WERI-Rb-1 (cell line): ENCODE measurements around the gene MOB3C.

Source experiments
- DNase-seq: peaks from one replicate; pipeline ENCODE4 v3.0.0-alpha.2; 2020
- H3K27ac ChIP-seq: fragments of 250-450 bp; sonication (Bioruptor Pico); 2 replicates; pipeline ENCODE4 v1.5.1; 2020; ENCODE audit warnings: mild to moderate bottlenecking, moderate library complexity
- H3K27me3 ChIP-seq: fragments of 250-450 bp; sonication (Bioruptor Pico); 2 replicates; pipeline ENCODE4 v1.5.1; 2021; ENCODE audit warnings: mild to moderate bottlenecking, low read depth, moderate library complexity; ENCODE audit not compliant: insufficient read depth, severe bottlenecking
- H3K36me3 ChIP-seq: fragments of 250-450 bp; sonication (Bioruptor Pico); 2 replicates; pipeline ENCODE4 v1.5.1; 2020; ENCODE audit warnings: mild to moderate bottlenecking, moderate library complexity
- H3K4me3 ChIP-seq: 2 replicates; pipeline ENCODE4 v1.5.1; 2011; ENCODE audit warnings: low read depth, mild to moderate bottlenecking, control low read depth, low read length
- H3K9me3 ChIP-seq: fragments of 250-450 bp; sonication (Bioruptor Pico); 2 replicates; pipeline ENCODE4 v1.5.1; 2021; ENCODE audit warnings: mild to moderate bottlenecking, moderate library complexity; ENCODE audit not compliant: severe bottlenecking
- CTCF ChIP-seq: IDR thresholded peaks from 2 replicates; pipeline ENCODE4 v1.5.1; 2011; ENCODE audit warnings: low read depth, mild to moderate bottlenecking, control low read depth, inconsistent platforms, low read length

Gene MOB3C

DNA sequence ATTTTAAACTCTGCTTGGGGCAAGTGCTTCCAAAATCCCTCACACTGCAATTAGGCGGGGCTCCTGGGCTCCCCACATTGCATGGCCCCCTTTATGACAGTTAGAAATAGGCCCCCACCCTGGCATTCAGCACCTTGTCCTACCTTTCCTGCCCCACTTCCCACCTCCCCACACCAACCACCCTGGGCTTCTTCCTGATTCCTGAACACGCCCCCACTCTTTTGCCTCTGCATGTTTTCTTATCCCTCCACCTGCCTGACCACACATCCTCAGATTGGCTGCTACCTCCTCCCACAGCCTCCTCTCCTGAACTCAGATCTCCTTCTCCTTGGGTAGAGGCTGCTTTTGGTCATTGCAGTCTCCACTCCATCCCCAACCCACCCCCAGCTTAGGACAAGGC lies 1.5 kb downstream of the MOB3C start:
- no peak for DNase-seq
- Histone ChIP-seq H3K27me3 (no peaks in the 10 kb centered on the region), H3K36me3 (no peaks in the 10 kb centered on the region), H3K27ac (no peak overlapping the region), H3K9me3 (no peaks in the 10 kb centered on the region), H3K4me3 (no peak overlapping the region)
- TF ChIP-seq CTCF = no peak

- Histone ChIP-seq H3K9me3 (no peaks in the 10 kb centered on the region), H3K36me3 (no peaks in the 10 kb centered on the region), H3K27me3 (no peaks in the 10 kb centered on the region), H3K4me3 (no peak overlapping the region), H3K27ac (no peak overlapping the region)
- no peak for DNase-seq
- TF ChIP-seq CTCF = no peak
Measured at GRCh38 chr1:46614604-46614984, 2.0 kb downstream of the MOB3C start.

DNA sequence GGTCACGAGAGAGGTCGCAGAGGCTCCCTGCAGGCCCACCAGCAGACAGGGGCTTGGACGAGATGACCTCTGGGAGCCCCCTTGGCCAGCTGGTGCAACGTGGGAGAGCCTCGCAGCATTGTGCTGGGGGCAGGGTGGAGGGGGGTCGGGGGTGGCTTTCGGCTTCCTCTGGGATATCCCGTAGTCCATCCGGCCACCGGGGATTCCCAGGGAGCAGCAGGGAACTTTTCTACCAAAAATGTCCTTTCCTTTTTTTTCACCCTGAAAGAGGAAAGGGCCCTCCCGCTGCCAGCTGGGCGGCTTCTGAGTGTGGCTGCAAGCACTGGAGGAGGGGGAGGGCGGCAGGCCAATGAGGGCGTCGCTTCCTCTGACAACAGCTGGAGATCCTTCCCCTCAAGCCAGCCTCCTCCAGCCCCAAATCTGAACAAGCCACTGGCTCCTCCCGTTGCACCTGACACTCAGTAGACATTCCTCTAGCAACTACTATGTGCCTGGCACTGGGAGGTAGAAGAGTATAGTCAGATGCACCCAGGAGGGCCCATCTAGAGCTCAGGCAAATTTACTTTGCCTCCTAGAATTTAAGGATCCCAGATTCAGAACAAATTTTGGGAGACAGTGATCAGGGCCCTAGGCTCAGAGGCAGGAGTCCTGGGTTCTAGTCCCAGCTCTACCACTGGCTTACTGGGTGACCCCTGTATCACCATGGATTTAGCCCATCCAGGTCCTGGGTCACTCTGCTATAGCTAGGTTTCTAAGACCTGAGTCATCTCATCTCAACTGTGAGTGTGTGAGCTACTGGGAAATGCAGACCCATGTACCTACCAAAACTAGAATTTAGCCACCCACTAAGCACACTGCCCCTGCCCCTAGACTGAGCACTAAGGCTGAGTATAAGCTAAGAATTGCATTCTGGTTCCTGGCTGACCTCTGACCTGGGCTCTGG lies 2.7 kb downstream of the MOB3C start:
- H3K9me3 ChIP-seq = no peaks in the 10 kb centered on the region
- H3K36me3 ChIP-seq = no peaks in the 10 kb centered on the region
- DNase-seq = no peak
- no peak overlapping the region for H3K27ac ChIP-seq
- H3K27me3 ChIP-seq = no peaks in the 10 kb centered on the region
- TF ChIP-seq CTCF = no peak
- no peak overlapping the region for H3K4me3 ChIP-seq

GRCh38 chr1:46612937-46613660 lies 3.5 kb downstream of the MOB3C start:
- no peak for TF ChIP-seq CTCF
- Histone ChIP-seq H3K9me3 (no peaks in the 10 kb centered on the region), H3K4me3 (no peak overlapping the region), H3K36me3 (no peaks in the 10 kb centered on the region), H3K27ac (no peak overlapping the region), H3K27me3 (no peaks in the 10 kb centered on the region)
- no peak for DNase-seq

- TF ChIP-seq CTCF = no peak
- no peaks in the 10 kb centered on the region for H3K36me3 ChIP-seq
- H3K27me3 ChIP-seq = no peaks in the 10 kb centered on the region
- no peak overlapping the region for H3K4me3 ChIP-seq
- no peak overlapping the region for H3K27ac ChIP-seq
- DNase-seq = no peak
- H3K9me3 ChIP-seq = no peaks in the 10 kb centered on the region
Measured at GRCh38 chr1:46611691-46612221, 4.9 kb downstream of the MOB3C start.
